H1 (cell line): ENCODE measurements around the gene ANKRD29.

Experiments used
- CEBPB ChIP-seq: IDR thresholded peaks from 2 replicates; pipeline ENCODE4 v1.6.1; 2012; ENCODE audit warnings: low read depth, low read length
- RBBP5 ChIP-seq: IDR thresholded peaks from 2 replicates; pipeline ENCODE4 v1.7.1; 2012; ENCODE audit warnings: low read depth, mild to moderate bottlenecking, inconsistent platforms, low read length, moderate library complexity, borderline replicate concordance

- TF ChIP-seq CEBPB = no peak
- no peak for TF ChIP-seq RBBP5
Observed at GRCh38 chr18:23640052-23640451, 22.7 kb downstream of the ANKRD29 start.
